Kidney (tissue), 14 donors: ENCODE results near the gene PLAGL1. TPM values are rescaled to one million over a fixed set of nuclear protein-coding genes. Genes with fewer than 3 reads are reported as not detected.

Experiments
- DNase-seq, 5 donors: peaks; one replicate each; pipeline ENCODE4 v3.0.0-alpha.2; 2013 to 2020
- FAIRE-seq: peaks from 2 replicates; lab custom pipeline; 2012; peaks lifted over from hg19 to GRCh38; lab: Jason Lieb, UNC
- H3K27ac ChIP-seq, 2 donors: one replicate each; pipeline ENCODE4 v1.7.0; 2013; ENCODE audit warnings: low read depth in 2 of 2, low read length in 2 of 2, inconsistent platforms in 1 of 2
- H3K27me3 ChIP-seq: one replicate; pipeline ENCODE4 v1.7.1; 2013; ENCODE audit warnings: low read length, inconsistent platforms; ENCODE audit not compliant: control insufficient read depth, insufficient read depth
- H3K36me3 ChIP-seq, 3 donors: one replicate each; pipeline versions ENCODE4 v1.7.0 to v1.7.1; 2013; ENCODE audit warnings: low read length in 3 of 3, control low read depth in 1 of 3, inconsistent platforms in 1 of 3; ENCODE audit not compliant: insufficient read depth in 3 of 3, control insufficient read depth in 2 of 3
- H3K4me1 ChIP-seq, 3 donors: one replicate each; pipeline versions ENCODE4 v1.7.0 to v1.7.1; 2013; ENCODE audit warnings: low read length in 3 of 3, inconsistent platforms in 1 of 3, low read depth in 1 of 3; ENCODE audit not compliant: control insufficient read depth in 2 of 3, insufficient read depth in 2 of 3
- H3K4me3 ChIP-seq, 3 donors: one replicate each; pipeline versions ENCODE4 v1.7.0 to v1.8.1; 2013; ENCODE audit warnings: low read length in 3 of 3, control low read depth in 1 of 3, inconsistent platforms in 1 of 3
- H3K9ac ChIP-seq, 3 donors: one replicate each; pipeline versions ENCODE4 v1.7.0 to v1.7.1; 2013; ENCODE audit warnings: low read length in 3 of 3, control low read depth in 1 of 3, inconsistent platforms in 1 of 3
- H3K9me3 ChIP-seq, 3 donors: one replicate each; pipeline versions ENCODE4 v1.7.0 to v1.7.1; 2013; ENCODE audit warnings: low read length in 3 of 3, control low read depth in 1 of 3, inconsistent platforms in 1 of 3; ENCODE audit not compliant: control insufficient read depth in 2 of 3, insufficient read depth in 1 of 3
- intact Hi-C: fragments of 100-400 bp; cut with DNase I; formaldehyde crosslinking; loops from one replicate; pipeline ENCODE4 v1.11.1; 2022
- polyA plus RNA-seq: library from polyadenylated mRNA; stranded (reverse); fragments of 350-450 nt; fragmentation: Illumina TruSeq; extraction: RNeasy Lipid Tissue Mini Kit (QIAGEN cat#74804); gene quantifications from one replicate; pipeline ENCODE4 v1.2.3, GENCODE V29; 2014; ENCODE audit warnings: low read depth, low replicate concordance; ENCODE audit not compliant: insufficient read depth
- total RNA-seq: library from RNA; stranded (reverse); fragmentation: NEBNext Ultra II Directional; extraction: Animal tissue kit (Norgen Biotek cat#: 25700); gene quantifications from one replicate; pipeline ENCODE4 v1.2.1, GENCODE V29; 2021
- TF ChIP-seq, protein P1 (sequence below): IDR thresholded peaks from 3 replicates; pipeline ENCODE4 v1.5.1; 2012; ENCODE audit warnings: mild to moderate bottlenecking, moderate library complexity, borderline replicate concordance; ENCODE audit not compliant: insufficient read depth; ENCODE audit errors: extremely low read depth
- donor health status: control.
- donor health status: control.
- donor health status: control.
- donor health status: control.
- donor health status: control.
- donor health status: DM: yes; HTN: yes; CAD: no.
- donor health status: Normal renal cell carcinoma (clear cell type).

The PLAGL1 gene
- total and polyA plus RNA-seq, 2 donors from 2014 or later = 7.1 to 23.6 TPM

DNA sequence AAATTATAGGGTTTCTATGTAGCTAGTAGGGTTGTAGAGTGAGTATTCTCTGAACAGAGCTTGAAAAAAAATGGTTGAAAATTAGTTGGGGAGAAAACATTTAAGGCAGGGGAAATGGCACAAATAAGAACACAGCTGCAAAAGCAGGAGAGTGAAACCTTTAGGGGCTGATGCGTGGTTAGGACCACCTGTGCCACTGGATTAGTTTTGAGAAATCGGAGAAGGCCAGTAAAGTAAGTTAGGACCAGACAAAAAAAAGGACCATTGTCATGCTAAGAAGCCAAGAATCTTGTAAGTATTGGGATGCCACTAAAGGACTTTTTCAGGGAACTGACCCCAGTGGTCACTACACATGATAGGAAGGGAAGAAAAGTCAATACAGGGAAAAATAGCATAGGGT, 9.4 kb downstream of the PLAGL1 start:
- Histone ChIP-seq H3K4me1 (no peaks in the 10 kb centered on the region), H3K27ac (no peak overlapping the region), H3K27me3 (no peaks in the 10 kb centered on the region), H3K9me3 (peaks cover 0 to 5% (median 0%) of the 10 kb centered on the region in 3 donors), H3K4me3 (no peak overlapping the region), H3K36me3 (no peaks in the 10 kb centered on the region), H3K9ac (no peak overlapping the region)
- intact Hi-C loops = no loop called here
- DNase-seq (no peak), FAIRE-seq (no peak)
- TF ChIP-seq, protein P1, sequence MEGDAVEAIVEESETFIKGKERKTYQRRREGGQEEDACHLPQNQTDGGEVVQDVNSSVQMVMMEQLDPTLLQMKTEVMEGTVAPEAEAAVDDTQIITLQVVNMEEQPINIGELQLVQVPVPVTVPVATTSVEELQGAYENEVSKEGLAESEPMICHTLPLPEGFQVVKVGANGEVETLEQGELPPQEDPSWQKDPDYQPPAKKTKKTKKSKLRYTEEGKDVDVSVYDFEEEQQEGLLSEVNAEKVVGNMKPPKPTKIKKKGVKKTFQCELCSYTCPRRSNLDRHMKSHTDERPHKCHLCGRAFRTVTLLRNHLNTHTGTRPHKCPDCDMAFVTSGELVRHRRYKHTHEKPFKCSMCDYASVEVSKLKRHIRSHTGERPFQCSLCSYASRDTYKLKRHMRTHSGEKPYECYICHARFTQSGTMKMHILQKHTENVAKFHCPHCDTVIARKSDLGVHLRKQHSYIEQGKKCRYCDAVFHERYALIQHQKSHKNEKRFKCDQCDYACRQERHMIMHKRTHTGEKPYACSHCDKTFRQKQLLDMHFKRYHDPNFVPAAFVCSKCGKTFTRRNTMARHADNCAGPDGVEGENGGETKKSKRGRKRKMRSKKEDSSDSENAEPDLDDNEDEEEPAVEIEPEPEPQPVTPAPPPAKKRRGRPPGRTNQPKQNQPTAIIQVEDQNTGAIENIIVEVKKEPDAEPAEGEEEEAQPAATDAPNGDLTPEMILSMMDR = no peak

DNA sequence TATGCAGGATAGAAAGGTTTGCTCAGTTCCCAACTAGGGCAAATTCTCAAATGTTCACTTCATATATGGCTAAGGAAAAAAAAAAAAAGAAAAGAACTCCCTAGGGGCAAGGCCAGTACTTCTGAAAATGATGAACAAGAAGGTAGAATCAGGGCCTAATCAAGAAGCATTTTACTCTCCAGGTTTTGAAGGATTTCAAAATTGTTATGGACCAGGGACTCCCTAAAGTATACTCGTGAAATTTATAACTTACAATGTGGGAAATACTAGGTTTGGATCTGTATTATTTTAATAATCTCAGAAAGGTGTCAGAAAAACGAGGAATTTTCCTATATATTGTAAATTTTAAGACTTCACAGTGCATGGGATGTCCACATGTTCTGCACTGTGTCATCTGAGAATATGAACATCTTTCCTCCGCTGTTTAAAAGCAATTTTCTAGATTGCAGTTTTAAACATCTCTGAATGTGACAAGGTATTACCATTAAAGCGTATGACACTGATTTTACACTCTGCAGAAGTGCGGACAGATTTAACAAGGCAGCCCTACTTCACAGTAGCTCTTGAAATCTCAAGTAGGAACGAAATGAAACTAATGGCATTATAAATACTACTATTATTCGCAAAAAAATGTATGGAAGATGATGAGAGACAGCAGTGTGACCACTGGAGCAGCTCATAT, 14.0 kb downstream of the PLAGL1 start:
- no peaks in the 10 kb centered on the region for H3K4me1 ChIP-seq
- H3K27me3 ChIP-seq = no peaks in the 10 kb centered on the region
- DNase-seq = no peak
- H3K9ac ChIP-seq = no peak overlapping the region
- H3K27ac ChIP-seq = no peak overlapping the region
- FAIRE-seq = no peak
- TF ChIP-seq, protein P1 = no peak
- no peak overlapping the region for H3K4me3 ChIP-seq
- H3K36me3 ChIP-seq = no peaks in the 10 kb centered on the region
- peaks cover 0 to 5% (median 0%) of the 10 kb centered on the region in 3 donors for H3K9me3 ChIP-seq
- intact Hi-C loops = no loop called here

DNA sequence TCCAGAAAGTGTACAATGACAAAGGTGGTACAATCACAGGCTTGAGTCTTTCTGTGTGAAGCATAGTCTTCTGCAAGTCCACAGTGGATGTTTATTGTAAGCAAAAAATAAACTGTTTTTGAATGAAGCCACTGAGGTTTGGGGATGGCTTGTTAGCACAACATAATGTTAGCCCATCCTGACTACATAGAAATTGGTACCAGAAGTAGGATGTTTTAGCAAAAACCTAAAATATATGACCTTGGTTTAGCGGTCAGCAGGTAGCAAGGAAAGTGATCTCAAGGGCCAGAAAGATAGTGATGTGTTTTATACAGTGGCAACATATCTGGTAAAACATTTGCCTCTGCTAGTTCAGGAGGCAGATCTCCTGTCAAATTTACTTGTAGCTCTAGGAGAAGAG, 15.8 kb downstream of the PLAGL1 start:
- no peak for DNase-seq
- no peak for FAIRE-seq
- Histone ChIP-seq H3K36me3 (no peaks in the 10 kb centered on the region), H3K4me1 (no peaks in the 10 kb centered on the region), H3K27me3 (no peaks in the 10 kb centered on the region), H3K9ac (no peak overlapping the region), H3K27ac (no peak overlapping the region), H3K9me3 (peaks cover 0 to 5% (median 0%) of the 10 kb centered on the region in 3 donors), H3K4me3 (no peak overlapping the region)
- intact Hi-C loops = no loop called here
- TF ChIP-seq, protein P1 = no peak
